ENCODE measurements around the gene MRPS9.

MRPS9 gene

GRCh38 chr2:105039559-105039958 is 1.7 kb downstream of the MRPS9 start:
- no peak for TF ChIP-seq CTCF (conservative IDR thresholded peaks at IDR 0.05; ENCODE audit: low read depth, low read length)
- no peak overlapping the region for H3K4me3 ChIP-seq (ENCODE audit: low read length)
- DNase-seq (ENCODE audit: low read depth), result no peak

- TF ChIP-seq CTCF (conservative IDR thresholded peaks at IDR 0.05; ENCODE audit: low read depth, low read length), result no peak
- no peak for DNase-seq (ENCODE audit: low read depth)
Measured at GRCh38 chr2:105042189-105042588, 4.3 kb downstream of the MRPS9 start.

GRCh38 chr2:105052773-105053172 is 14.9 kb downstream of the MRPS9 start:
- no peak for TF ChIP-seq CTCF (conservative IDR thresholded peaks at IDR 0.05; ENCODE audit: low read depth, low read length)
- no peak overlapping the region for H3K4me3 ChIP-seq (ENCODE audit: low read length)
- DNase-seq (ENCODE audit: low read depth), result no peak

More at GRCh38 chr2:105042189-105042588, 4.3 kb downstream of the MRPS9 start:
- no peak overlapping the region for H3K4me3 ChIP-seq (ENCODE audit: low read length)

GRCh38 chr2:105055613-105056012 is 17.7 kb downstream of the MRPS9 start:
- H3K4me3 ChIP-seq (ENCODE audit: low read length), result no peak overlapping the region
- no peak for TF ChIP-seq CTCF (conservative IDR thresholded peaks at IDR 0.05; ENCODE audit: low read depth, low read length)
- DNase-seq (ENCODE audit: low read depth), result no peak

- no peak overlapping the region for H3K4me3 ChIP-seq (ENCODE audit: low read length)
- TF ChIP-seq CTCF (conservative IDR thresholded peaks at IDR 0.05; ENCODE audit: low read depth, low read length), result no peak
- no peak for DNase-seq (ENCODE audit: low read depth)
Measured at GRCh38 chr2:105056245-105056644, 18.4 kb downstream of the MRPS9 start.

GRCh38 chr2:105057005-105057404 is 19.1 kb downstream of the MRPS9 start:
- H3K4me3 ChIP-seq (ENCODE audit: low read length), result no peak overlapping the region
- no peak for DNase-seq (ENCODE audit: low read depth)
- TF ChIP-seq CTCF (conservative IDR thresholded peaks at IDR 0.05; ENCODE audit: low read depth, low read length), result no peak

GRCh38 chr2:105061560-105061959 is 23.7 kb downstream of the MRPS9 start:
- no peak for TF ChIP-seq CTCF (conservative IDR thresholded peaks at IDR 0.05; ENCODE audit: low read depth, low read length)
- no peak overlapping the region for H3K4me3 ChIP-seq (ENCODE audit: low read length)

More at GRCh38 chr2:105061560-105061959, 23.7 kb downstream of the MRPS9 start:
- DNase-seq (ENCODE audit: low read depth), result no peak

All from retinal pigment epithelial cell (primary cell).